ENCODE results near the gene SEMA3D.

The SEMA3D gene

DNA sequence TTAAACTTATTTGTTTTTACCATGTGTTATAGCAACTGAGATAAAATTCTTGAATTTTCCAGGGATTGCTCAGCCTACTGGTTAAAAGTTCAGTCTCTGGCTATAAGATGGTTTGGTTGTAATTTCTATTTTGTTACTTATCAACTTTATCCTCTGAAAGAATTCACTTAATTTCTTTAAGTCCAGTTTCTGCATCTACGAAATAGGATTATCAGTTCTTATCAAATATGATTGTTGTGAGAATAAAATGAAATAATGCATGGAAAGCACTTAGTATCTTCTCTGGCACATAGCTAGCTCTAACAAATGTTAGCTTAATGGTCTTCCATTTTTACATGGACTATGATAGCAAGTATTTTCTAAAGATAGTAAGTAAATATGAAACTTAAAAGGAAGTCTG lies 53.3 kb downstream of the SEMA3D start:
- no peak overlapping the region for H3K27ac ChIP-seq
- no peak for TF ChIP-seq ZFX (IDR thresholded peaks at IDR 0.05; ENCODE audit: borderline replicate concordance)
- TF ChIP-seq, protein P1, sequence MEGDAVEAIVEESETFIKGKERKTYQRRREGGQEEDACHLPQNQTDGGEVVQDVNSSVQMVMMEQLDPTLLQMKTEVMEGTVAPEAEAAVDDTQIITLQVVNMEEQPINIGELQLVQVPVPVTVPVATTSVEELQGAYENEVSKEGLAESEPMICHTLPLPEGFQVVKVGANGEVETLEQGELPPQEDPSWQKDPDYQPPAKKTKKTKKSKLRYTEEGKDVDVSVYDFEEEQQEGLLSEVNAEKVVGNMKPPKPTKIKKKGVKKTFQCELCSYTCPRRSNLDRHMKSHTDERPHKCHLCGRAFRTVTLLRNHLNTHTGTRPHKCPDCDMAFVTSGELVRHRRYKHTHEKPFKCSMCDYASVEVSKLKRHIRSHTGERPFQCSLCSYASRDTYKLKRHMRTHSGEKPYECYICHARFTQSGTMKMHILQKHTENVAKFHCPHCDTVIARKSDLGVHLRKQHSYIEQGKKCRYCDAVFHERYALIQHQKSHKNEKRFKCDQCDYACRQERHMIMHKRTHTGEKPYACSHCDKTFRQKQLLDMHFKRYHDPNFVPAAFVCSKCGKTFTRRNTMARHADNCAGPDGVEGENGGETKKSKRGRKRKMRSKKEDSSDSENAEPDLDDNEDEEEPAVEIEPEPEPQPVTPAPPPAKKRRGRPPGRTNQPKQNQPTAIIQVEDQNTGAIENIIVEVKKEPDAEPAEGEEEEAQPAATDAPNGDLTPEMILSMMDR (IDR thresholded peaks at IDR 0.05) = no peak

DNA sequence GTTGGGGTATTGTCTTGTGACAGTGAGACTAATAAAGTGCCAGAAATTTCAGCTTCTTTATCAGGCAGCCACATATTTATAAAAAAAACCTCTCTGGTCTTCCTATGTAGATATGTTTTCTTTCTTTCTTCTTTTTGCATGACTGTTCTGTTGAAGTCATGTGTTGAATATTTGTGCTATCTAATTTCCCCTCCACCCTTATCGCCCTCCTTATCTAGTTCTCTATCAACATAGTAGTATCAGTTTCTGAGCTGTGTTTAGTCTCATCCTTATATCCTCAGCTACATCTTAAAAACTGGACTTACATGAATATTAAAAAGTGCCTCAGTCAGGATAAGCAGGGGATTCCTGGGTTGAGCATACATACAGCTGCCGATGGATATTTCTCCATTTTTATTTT lies 53.9 kb downstream of the SEMA3D start:
- H3K27ac ChIP-seq = no peak overlapping the region
- TF ChIP-seq, protein P1 (IDR thresholded peaks at IDR 0.05) = no peak
- TF ChIP-seq ZFX (IDR thresholded peaks at IDR 0.05; ENCODE audit: borderline replicate concordance) = no peak

DNA sequence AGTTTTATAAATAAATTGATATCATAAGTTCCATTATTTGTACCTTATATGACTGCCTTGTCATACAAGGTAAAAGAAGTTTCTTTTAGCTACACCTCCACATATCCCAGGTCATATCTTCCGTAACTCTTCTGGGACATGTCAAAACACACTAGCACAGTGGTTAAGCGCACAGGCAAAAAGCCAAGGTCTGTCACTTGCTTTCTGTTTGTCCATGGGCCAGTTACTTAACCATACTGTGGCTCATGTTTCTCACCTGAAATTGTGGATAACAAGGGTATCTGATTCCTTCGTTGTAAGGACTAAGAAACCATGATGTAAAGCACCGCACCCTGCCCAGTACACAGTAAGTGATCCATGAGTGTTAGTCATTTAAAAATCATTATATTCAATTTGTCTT lies 56.2 kb downstream of the SEMA3D start:
- TF ChIP-seq ZFX (IDR thresholded peaks at IDR 0.05; ENCODE audit: borderline replicate concordance) = no peak
- H3K27ac ChIP-seq = no peak overlapping the region

DNA sequence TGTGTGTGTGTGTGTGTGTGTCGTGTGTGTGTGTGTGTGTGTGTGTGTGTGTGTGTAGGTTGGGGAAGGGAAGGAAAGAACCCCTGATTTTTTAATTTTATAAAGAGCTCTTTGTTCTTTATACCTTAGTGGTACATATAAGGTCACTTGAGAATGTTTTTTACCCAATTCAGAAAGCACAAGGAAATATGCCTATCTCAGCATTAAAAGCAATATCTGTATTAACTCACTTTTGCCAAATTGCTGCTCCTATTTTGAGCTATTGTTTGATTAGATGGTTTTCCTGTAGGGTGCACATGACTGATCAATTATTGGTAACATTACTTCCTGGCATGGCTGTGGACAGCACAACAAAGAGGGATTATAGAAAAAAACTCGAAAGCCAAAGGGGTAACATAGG lies 60.5 kb downstream of the SEMA3D start:
- TF ChIP-seq, protein P1 (IDR thresholded peaks at IDR 0.05) = no peak
- TF ChIP-seq ZFX (IDR thresholded peaks at IDR 0.05; ENCODE audit: borderline replicate concordance) = no peak
- H3K27ac ChIP-seq = no peak overlapping the region

DNA sequence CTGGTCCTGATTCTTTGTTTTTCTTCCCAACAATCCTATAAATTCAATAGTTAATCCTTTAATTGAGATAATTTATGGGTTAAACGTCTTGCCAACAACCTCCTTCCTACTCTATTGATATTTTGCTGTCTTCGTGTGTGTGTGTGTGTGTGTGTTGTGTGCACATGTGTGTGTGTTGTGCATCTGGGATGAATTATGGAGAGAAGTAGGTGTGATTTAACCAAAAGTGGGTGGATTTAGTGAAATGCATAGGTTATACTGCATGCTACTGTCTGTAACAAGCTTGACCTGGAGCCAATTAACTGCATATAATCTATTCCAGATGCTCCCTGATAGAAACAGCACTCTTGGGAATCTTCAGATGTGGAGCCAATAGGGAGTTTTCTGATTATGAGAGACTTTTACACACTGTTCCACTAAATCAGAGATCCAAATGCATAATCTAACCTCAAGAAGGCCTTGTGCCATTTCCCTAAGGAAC lies 61.2 kb downstream of the SEMA3D start:
- no peak overlapping the region for H3K27ac ChIP-seq
- TF ChIP-seq ZFX (IDR thresholded peaks at IDR 0.05; ENCODE audit: borderline replicate concordance) = no peak
- TF ChIP-seq, protein P1 (IDR thresholded peaks at IDR 0.05) = no peak

DNA sequence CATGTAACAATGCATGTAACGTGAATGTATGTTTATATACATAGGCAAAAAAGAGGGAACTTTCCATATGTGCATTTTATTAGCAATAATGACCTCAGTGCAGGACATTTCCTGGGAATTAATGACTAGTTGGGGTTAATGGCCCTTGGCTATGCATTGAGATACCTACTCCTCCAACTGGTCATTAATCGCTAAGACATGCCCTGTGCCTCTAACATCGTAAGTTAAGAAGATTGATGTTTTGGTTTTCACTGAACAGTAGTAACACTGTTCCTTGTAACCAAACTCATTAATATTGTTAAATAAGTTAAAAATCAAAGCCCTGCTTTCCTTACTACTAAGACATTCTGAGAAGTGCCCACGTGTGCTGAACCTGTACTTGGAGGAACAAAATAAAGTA lies 61.7 kb downstream of the SEMA3D start:
- no peak overlapping the region for H3K27ac ChIP-seq
- TF ChIP-seq, protein P1 (IDR thresholded peaks at IDR 0.05) = no peak
- TF ChIP-seq ZFX (IDR thresholded peaks at IDR 0.05; ENCODE audit: borderline replicate concordance) = no peak

DNA sequence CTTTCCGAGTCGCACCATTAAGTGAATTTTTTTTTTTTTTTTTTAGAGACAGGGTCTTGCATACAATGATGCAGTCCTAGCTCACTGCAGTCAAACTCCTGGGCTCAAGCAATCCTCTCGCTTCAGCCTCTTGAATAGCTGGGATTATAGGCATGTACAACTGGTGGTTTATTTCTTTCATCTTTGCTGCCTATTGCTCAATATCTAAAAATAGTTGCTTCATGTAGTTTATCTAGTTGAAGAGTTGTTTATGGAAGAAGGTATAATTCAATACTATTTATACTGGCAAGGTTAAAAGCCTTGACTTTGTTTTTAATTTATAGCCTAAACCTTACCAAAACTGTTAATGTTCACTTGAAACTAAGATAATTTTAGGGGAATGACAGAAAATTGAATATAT lies 66.9 kb downstream of the SEMA3D start:
- no peak overlapping the region for H3K27ac ChIP-seq
- no peak for TF ChIP-seq ZFX (IDR thresholded peaks at IDR 0.05; ENCODE audit: borderline replicate concordance)
- TF ChIP-seq, protein P1 (IDR thresholded peaks at IDR 0.05) = no peak

DNA sequence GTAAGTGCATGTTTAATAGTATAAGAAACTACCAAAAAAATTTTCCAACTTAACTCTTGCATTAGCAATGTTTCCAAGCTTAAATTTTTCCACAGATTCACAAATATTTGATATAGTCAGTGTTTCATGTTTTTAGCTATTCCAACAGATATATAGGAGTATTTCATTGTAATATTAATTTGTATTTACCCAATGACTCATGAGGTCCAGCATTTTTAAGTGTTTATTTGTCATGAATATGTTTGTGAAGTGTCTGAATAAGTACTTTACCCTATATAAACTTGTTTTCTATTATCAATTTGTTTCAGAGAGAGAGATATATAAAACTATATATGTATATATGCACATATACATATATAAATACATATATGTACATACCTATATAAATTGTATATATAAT lies 71.0 kb downstream of the SEMA3D start:
- TF ChIP-seq, protein P1 (IDR thresholded peaks at IDR 0.05) = no peak
- no peak for TF ChIP-seq ZFX (IDR thresholded peaks at IDR 0.05; ENCODE audit: borderline replicate concordance)
- no peak overlapping the region for H3K27ac ChIP-seq

Measured in 22Rv1 (cell line).